Vagina (tissue), 2 donors: ENCODE results near the gene NUDT13.

Experiments used
- CTCF ChIP-seq, 3 experiments: fragments of 450-650 bp in 2 of 3; fragments of 200-600 bp in 1 of 3; sonication (generic) in 1 of 3; IDR thresholded peaks; one replicate each; pipeline ENCODE4 v1.5.1; 2017 to 2019; ENCODE audit warnings: antibody characterized with exemption in 3 of 3, mild to moderate bottlenecking in 2 of 3, moderate library complexity in 2 of 3
- POLR2A ChIP-seq, 2 donors: fragments of 450-650 bp; IDR thresholded peaks; one replicate each; pipeline ENCODE4 v1.6.1; 2017; ENCODE audit warnings: antibody characterized with exemption in 2 of 2, mild to moderate bottlenecking in 2 of 2, moderate library complexity in 2 of 2
- POLR2AphosphoS5 ChIP-seq, 2 donors: sonication (generic); formaldehyde crosslinking; IDR thresholded peaks; one replicate each; pipeline ENCODE4 v1.9.0; 2017; ENCODE audit warnings: antibody characterized with exemption in 2 of 2, mild to moderate bottlenecking in 2 of 2, low read depth in 1 of 2; ENCODE audit not compliant: insufficient read depth in 1 of 2

GRCh38 chr10:73086816-73087215, 23.4 kb upstream of the NUDT13 start:
- TF ChIP-seq POLR2A (IDR thresholded peaks at IDR 0.05), result no peak
- TF ChIP-seq POLR2AphosphoS5 (IDR thresholded peaks at IDR 0.05; ENCODE audit: insufficient read depth in 1 of 2, low read depth in 1 of 2), result no peak
- TF ChIP-seq CTCF (IDR thresholded peaks at IDR 0.05), result no peak
